HG02970 (cell line): ENCODE data around the gene PIK3CD.

ENCODE experiments used
- ATAC-seq: cut with Tn5 transposase; IDR thresholded peaks from one replicate; pipeline ENCODE4 v1.9.1; 2021; ENCODE audit warnings: mild to moderate bottlenecking, moderate library complexity, moderate number of reproducible peaks; ENCODE audit not compliant: unreplicated experiment, low FRiP score

Gene PIK3CD

DNA sequence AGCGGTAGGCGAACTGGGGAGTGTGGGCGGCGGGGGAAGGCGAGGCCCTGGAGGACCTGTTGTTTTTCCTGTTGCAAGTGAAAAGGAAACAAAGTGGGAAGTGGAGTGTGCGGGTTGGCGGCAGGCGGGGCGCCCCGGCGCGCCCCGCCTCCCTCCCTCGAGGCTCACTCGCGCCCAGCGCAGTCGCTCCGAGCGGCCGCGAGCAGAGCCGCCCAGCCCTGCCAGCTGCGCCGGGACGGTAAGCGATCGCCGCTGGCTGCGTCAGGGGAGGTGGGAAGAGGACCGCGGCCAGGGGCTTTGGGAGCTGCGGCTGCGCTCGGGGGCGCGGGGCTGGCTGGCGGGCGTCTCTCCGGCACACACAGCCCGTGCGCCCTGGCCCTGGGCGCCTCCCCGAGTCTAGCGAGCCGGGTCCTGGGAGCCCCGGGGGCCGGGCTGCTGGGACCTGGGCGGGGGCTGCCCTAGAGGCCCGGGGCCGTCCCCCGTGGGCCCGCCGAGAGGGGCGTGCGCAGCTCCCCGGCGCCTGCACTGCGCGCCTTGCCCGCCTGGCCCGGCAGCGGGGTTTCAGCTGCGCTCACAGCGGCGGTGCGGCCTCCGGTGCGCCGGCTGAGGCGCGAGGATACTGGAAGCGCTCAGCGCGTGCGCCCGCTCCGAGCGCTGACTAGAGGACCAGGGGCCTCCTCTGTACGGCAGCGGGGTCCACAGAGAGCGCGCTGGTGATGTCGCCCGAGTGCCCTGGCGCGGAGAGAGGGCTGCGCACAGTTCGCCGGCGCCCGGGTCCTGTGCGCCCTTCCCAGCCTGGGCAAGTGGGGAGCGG is at the start of gene PIK3CD:
Gene PIK3CD (plus strand): TSS at position 167 of the 814 bp plus-strand sequence. CDS start 58,725 bp downstream, outside the sequence.
- ATAC-seq, result no peak

DNA sequence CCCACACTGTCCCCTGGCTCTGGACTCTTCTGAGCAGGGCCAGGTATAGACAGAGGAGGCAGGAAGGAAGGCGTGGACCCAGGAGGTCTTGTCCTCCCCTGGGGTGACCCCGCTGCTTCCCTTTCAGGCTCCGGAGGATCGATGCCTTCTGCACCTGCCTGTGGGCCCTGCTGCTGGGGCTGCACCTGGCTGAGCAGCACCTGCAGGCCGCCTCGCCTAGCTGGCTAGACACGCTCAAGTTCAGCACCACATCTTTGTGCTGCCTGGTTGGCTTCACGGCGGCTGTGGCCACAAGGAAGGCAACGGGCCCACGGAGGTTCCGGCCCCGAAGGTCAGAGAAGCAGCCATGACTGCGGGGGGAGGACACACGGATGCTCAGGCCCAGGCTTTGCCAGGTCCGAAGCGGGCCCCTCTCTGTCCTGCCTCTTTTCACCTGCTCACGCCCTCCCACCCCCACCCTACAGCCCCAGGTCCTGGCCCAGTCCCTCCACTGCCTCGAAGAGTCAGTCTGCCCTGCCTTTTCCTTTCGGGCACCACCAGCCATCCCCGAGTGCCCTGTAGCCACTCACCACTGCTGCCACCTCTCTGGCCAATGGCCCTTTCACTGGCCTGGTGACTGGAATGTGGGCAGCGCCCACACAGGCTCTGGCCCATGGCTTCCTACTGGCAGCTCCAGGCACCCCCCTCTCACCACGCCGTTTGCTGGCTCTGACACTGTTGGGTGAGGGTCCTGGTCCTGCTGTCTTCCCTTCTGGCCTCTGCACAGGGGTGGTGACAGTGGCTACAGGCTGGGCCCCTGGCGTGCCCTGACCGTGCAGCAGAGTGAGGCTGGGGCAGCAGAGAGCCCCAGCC is 49.4 kb upstream of the PIK3CD start:
- no peak for ATAC-seq

DNA sequence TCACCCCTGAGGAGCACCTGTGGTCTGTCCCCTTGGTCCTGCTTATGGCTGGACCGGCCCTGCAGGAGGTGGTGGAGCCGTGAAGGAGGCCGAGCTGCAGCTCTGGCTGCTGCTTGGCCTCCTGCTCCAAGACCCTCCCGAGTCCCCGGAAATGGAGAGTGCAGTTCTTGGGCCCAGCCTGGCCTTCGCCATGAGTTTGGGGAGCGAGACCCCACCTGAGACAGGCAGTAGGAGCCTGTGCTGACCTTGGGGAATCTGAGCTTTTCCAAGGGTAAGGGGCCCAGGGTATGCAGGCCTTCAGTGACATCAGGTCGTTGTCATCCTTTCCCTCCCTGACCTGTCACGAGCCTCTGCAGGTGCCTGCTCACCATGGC is 48.8 kb upstream of the PIK3CD start:
- ATAC-seq, result no peak

DNA sequence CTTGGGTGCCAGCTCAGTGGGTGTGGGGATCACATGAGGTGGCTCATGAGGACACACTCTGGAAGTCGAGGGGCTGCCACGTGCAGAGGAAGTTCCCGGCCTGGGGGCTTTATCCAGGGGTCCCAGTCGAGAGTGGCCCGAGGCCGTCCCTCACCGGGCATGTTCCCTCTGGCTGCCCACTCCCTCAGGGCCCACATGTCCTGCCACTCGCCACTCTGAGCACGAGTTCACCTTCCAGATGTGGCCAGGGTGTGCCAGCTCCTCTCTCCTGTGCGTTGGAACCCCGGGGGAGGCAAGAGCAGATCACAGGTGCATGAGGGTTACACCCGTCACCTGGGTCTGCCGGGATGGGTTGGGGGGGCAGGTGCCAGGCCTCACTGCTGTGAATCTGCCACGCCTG is 48.2 kb upstream of the PIK3CD start:
- ATAC-seq, result no peak

DNA sequence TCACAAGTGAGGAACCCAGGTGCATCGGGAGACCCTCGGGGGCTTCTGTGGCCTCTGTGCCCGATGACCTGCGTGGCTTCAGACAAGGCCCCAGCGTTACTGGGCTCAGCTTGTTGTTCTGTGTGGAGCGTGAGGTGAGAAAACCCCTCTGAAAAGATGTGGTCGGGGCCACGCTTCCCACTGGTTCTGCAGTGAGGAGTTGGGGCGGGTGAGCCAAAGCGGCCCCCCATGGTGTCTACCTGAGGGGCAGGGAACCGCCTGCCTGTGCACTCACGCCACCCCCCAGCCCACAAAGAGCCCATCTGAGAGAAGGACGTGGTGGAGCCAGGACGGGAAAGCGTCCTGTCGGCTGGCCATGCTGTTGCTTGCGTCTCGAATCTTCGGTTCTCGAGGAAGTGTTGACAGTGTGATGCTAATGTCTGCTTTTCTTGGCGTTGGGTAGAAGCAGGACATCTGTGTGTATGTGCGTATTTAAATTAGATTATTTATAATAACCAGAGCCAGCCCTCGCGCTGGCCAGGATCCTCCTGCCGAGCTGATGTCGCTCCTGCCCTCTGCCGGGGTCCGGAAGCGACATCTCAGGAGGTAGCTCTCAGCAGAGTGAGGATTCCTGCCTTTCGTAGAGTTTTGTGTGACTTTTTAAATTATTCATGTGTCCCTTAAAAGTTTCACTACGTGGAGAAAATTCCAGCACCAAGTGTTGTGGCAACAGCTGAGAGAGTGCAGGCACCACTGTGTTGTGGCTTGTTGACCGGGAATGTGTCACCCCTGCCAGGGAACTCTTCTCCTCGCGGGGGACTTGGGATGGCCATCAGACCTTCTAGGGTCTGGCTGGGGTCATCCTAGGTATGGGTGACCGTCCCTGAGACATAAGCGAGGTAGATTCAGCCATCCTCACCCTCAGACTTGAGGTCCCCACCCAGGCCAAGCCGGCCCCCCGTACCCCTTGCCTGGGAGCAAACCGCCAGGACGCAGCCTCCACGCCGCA is 47.5 kb upstream of the PIK3CD start:
- ATAC-seq, result no peak

DNA sequence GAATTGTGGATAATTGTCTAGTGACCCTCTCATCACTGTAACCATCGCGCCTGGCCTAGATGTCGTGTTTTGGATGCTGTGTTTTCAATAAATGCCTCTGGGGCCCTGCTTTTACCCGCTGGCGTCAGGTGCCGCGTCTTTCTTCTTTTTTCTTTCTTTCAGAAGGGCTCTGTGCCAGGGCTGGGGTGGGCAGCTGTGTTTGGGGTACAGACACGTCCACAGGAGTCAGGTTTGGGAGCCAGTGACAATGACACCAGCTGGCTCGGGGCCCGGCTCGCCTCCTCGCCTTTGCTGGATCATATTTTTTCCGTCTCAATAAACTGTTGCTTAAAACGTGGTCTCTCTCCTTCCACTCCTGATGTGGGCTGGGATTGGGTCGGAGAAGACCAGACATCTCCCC is 46.7 kb upstream of the PIK3CD start:
- no peak for ATAC-seq

DNA sequence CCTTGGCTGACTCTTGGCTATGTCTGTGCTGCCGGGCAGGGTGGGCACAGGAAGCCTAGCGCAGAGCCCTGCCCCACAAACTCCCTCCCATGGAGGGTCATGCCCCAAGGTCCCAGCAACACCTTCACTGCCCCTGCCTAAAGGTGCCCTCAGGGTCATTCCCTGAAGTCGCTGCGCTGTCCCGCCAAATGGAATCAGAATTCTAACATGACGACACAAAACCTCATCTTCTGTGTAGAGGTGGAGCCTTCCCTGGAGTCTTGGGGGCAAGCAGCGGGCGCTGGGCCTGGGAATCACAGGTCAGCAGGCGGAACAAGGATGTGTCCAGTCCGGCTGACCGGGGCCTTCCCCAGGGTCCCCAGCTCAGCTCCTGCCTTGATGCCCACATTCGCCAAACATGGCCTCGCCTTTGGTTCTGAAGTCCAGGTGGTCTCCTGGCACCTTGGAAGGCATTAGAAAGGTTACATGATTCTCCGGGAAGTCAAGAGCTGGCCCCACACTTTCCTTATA is 45.5 kb upstream of the PIK3CD start:
- ATAC-seq, result no peak

DNA sequence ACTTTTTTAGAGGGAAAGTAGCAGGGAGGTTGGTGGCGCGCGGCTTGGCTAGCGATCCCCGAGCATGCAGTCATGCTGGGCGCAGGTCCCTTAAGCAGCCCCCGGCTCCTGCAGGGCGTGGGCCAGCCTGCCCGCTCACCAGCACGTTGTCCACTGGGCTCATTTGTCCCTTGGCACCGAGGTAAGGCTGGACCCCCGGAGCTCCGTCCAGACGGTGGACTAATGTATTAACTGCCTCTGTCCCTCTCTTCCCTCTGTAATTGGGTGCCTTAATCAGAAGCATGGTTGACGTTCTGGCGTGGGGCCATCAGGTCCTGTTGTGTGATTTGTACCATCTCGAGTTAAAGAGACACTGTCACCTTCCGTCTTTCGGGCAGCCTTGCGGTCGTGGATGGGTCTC is 45.1 kb upstream of the PIK3CD start:
- no peak for ATAC-seq

DNA sequence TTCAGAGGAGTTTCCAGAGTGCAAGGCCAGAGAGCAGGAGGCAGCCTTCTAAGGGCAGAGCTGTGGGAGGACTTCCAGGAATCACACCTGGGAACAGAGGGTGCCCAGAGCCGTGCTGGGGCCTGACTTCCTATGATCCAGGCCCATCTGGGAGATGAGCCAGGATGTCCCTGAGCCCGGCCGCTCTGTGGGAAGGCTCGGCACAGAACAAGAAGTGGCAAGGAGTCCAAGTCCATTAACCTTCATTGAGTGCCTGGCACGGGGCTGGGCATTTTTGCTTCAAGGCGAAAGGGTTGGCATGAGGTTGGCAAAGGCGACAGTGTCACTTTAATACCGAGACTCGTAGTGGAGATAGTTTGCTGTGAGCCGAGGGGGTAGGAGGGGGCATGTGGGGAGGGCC is 44.6 kb upstream of the PIK3CD start:
- no peak for ATAC-seq

DNA sequence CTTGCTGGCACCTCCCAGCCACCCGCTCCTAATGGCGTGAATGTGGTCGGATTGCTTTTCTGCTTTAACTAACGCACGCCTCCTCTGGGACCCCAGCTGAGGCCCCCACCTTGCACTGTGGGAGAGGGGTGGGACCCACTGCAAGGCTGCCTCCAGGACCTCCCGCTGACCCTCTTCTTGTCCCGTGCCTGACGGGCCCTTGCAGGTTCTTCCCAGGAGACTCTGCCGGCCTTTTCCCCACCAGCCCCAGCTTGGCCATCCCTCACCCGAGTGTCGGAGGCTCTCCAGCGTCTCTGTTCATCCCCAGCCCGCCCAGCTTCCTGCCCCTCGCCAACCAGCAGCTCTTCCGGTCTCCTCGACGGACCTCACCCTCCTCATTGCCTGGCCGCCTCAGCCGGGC is 44.2 kb upstream of the PIK3CD start:
- ATAC-seq, result no peak

DNA sequence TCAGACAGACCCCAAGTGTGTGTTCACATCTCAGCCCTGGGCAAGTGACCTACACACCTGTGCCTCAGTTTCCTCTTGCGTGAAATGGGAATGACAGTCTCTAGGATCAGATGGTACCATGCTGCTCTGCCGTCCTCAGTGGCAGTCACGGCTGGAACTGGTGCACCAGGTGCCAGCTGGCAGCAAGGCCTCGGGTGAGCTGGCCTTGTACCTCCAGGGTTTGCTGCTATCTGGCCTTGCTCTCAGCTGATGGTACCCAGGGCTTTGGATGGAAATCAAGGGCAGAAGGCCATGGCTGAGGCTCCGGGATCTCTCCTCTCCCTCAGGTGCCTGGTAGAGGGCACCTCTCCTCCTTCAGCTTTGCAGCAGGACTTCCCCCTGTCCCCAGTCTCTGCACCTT is 41.5 kb upstream of the PIK3CD start:
- ATAC-seq, result no peak

DNA sequence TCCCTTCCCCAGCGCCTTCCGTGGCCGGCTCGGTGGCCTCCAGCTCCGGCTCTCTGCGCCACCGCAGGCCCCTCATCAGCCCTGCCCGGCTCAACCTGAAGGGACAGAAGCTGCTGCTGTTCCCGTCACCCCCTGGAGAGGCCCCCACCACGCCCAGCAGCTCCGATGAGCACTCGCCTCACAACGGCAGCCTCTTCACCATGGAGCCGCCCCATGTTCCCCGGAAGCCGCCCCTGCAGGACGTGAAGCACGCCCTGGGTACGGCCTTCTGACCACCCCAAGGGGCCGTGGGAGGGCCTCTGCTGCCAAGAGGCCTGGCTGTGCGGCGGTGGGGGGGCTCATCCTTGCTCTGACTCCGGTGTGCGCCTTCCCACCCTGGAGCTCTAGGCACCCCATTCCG is 41.0 kb upstream of the PIK3CD start:
- ATAC-seq, result no peak

DNA sequence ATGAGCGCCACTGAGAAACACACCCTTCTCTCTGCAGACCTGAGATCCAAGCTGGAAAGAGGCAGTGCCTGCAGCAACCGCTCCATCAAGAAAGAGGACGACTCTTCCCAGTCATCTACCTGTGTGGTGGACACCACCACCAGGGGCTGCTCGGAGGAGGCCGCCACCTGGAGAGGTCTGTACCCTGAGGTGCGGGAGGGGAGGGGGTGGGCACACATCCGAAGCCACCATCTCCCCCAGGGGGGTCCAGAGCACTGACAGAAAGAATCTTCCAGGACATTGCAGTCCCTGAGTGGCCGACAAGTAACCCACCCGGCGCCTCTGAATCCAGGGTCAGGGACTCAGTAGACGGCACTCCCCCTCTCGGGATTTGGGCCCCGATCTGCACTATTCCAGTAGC is 39.8 kb upstream of the PIK3CD start:
- ATAC-seq, result no peak

DNA sequence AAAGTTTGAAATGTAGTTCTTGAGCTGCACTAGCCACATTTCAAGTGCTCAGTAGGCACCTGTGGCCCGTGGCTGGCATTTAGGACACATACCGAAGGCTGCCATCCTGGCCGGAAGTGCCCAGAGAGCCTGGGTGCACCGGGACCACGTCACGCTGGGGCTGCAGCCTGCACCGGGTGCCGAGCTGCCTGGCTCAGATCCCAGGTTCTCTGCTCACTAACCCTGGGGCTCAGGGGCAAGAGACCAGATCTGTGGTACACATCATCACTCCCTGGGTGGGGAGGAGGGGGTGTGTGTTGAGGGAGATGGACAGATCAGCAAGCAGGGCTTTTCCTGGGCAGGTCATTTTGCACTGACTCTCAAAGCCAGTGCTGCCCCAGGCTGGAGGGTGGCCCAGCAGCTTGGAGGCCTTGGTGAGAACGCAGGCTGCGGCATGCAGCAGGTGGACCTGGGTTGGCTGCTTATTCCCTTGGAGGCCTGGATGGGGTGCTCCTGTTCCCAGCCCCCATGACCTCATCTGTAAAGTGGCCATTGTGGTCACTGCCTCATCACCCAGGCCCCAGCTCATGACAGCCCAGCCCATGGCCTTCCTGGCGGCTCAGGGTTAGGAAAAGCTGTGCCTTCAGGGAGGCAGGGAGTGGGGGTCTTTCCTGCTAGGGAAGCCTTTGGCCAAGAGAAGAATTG is 39.2 kb upstream of the PIK3CD start:
- ATAC-seq, result no peak

DNA sequence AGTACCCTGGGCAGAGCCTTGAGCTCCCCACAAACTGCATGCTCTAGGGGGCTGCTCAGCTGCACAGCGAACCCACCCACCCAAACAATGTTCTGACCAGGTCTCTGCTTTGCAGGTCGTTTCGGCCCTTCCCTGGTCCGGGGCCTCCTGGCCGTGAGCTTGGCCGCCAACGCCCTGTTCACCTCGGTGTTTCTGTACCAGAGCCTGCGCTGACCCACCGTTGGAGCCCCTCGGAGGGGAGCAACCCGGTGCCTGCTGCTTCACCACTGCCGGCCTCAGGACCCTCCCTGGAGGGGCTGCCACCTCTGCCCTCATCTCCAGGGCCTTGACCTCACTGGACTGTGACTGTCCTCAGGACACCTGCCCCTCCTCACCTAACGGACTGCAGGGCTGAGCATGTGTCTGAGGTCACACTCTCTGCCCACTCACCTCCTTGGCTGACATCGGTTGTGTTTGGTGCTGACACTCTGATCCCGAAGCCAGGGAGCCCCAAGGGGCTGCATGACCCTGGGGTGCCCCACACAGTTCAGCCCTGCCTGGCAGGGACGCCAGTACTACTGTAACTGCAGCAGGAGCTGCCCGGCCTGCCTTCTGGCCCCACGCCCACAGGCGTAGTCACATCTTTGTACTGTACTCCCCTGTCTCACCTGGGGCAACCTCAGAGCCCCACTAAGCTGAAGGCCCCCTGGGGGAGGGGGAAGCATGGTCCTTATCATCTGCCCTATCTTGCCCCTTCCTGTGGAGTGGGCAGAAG is 38.5 kb upstream of the PIK3CD start:
- no peak for ATAC-seq

DNA sequence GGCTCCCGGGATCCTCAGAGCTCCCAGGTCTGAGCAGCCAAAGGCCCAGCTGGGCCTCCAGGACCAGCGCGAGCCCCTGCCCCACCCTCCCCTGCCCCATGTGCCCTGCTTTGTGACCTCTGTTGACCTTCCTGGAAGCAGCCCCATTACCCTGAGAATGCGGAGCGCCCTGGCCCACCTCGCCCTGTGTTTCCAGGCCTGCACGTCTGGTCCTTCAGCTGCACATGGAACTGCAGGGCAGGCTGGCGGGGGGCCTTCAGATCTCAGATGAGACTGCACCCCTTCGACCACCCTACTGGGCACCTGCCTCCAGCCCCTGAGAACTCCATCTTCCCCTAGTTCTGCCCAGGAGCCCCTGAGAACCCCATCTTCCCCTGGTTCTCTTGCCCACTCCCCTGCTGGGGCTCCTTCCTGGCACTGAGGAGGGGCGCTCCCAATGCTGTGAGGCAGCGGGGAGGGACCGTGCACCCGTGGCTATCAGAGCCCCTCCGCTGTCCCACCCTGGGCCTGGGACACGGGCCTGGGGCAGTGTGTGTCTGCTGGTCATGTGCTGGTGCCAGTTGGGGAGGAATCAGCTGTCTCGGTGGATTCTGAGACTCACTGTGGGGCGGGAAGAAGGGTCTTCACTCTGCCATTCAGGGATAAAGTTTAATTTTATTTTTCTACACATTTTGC is 37.8 kb upstream of the PIK3CD start:
- ATAC-seq, result no peak

DNA sequence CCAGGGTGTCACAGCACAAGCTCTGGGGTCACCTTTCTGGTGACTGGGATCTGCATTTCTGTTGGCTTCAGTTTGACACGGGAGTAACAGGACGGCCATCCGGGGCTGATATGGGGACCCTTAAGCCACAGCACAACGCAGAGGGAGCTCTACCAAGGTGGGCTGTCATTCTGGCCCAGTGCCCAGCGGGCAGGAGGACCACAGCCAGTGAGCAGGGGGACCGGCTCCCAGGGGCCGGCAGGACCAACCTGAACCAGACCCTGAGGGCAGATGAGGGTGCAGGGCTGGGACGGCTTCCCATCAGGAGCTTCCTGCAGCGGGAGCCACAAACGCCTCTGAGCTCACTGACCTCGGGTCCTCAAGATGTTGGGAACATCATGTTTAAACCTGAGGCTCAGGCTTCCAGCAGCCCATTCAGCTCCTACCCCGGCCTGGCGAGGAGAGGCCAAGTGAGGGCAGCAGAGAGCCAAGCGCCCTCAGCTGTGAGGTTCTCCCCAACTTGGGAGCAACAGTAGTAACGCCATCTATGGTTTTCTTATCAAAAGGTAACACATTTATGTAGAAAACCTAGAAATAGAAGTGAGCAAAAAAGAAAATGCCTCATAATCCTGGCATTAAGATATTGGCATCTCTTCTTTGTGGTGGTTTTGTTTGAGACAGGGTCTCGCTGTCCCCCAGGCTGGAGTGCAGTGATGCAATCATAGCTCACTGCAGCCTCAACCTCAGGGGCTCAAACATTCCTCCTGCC is 36.0 kb upstream of the PIK3CD start:
- no peak for ATAC-seq
